GM21526 (cell line): ENCODE results near the gene PCIF1.
A peak's percentile ranks its signal among the peaks of the same experiment; 100 is the strongest.
"Not testable (repeated sequence)": the region's sequence is repeated elsewhere in the genome, so short reads cannot be mapped to it uniquely, and the experiment has no call there.

Source experiments
- ATAC-seq: cut with Tn5 transposase; IDR thresholded peaks from one replicate; pipeline ENCODE4 v1.9.1; 2021; ENCODE audit warnings: moderate library complexity; ENCODE audit not compliant: unreplicated experiment, low FRiP score

Gene PCIF1

GRCh38 chr20:45921337-45922189 lies 12.9 kb upstream of the PCIF1 start:
- no peak for ATAC-seq

DNA sequence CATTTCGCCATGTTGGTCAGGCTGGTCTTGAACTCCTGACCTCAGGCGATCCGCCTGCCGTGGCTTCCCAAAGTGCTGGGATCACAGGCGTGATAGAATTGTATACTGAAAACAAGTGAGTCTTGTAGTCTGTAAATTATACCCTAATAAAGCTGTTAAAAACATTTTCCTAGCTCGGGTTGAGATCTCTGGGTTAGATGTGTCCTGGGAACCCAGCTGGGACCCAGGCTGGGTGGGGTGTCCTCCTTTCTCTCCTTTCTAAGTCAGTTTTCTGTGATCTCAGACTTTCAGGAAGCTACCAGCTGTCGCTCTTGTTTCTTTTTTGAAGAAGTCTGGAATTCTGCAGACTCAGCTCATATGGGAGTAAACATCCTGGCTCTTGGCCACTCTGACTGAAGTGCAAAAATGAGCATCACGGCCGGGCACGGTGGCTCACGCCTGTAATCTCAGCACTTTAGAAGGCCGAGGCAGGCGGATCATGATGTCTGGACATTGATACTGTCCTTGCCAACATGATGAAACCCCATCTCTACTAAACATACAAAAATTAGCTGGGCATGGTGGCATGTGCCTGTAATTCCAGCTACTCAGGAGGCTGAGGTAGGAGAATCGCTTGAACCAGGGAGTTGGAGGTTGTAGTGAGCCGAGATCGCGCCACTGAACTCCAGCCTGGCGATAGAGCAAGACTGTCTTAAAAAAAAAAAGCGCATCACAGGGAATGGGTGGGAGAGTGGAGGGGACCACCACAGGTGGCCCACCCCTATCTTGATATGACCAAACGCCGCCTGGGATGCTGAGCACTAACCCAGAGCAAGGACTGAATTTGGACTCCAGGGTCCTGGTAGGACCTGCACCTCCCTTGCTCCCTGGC lies 9.9 kb upstream of the PCIF1 start:
- no peak for ATAC-seq

- no peak for ATAC-seq
Measured at GRCh38 chr20:45925821-45926506, 8.5 kb upstream of the PCIF1 start.

DNA sequence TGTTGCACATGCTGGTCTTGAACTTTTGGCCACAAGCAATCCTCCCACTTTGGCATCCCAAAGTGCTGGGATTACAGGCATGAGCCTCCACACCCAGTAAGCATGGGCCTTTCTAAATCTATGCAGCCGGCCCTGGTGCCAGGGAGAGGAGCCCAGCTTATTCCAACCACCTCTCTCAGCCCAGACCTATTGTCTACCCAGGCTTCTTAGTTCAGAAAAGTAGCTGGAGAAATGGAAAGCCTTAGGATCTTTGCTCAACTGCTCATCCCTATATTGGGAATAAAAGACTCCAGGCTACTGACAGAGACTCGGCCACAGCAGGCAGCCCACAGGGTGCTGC lies 7.8 kb upstream of the PCIF1 start:
- no peak for ATAC-seq

DNA sequence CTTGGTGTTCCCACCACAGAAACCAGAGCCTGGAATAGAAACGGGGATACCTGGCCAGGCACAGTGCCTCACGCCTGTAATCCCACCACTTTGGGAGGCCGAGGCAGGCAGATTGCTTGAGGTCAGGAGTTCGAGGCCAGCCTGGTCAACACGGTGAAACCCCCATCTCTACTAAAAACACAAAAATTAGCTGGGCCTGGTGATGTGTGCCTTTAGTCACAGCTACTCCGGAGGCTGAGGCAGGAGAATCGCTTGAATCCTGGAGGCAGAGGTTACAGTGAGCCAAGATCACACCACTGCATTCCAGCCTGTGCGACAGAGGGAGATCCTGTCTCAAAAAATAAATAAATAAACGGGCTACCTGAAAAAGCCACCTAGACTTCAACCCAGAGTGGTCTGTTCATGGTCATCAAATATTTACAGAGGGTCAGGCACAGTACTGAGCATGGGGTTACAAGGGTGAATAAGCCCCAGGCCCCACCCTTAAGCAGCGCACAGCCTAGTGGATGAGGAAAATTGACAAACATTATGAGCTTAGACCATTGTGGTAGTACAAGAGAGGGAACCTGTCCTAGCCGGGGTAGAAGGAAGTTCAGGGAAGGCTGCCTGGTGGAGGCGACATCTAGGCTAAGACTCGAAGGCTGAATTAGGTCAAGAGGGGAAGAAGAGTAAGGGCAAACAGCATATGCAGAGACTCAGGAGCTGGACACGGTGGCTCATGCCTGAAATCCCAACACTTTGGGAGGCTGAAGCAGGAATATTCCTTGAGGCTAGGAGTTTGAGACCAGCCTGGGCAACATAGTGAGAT lies 7.2 kb upstream of the PCIF1 start:
- no peak for ATAC-seq

DNA sequence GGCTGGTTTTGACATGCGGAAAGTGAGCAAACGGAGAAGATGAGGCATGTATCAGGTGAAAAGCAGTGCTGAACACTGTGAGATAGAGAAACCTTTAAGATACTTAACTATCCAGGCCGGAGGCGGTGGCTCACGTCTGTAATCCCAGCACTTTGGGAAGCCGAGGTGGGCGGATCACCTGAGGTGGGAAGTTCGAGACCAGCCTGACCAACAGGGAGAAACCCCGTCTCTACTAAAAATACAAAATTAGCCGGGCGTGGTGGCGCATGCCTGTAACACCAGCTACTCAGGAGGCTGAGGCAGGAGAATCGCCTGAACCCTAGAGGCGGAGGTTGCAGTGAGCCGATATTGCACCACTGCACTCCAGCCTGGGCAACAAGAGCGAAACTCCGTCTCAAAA lies 2.8 kb upstream of the PCIF1 start:
- not testable (repeated sequence) for ATAC-seq

DNA sequence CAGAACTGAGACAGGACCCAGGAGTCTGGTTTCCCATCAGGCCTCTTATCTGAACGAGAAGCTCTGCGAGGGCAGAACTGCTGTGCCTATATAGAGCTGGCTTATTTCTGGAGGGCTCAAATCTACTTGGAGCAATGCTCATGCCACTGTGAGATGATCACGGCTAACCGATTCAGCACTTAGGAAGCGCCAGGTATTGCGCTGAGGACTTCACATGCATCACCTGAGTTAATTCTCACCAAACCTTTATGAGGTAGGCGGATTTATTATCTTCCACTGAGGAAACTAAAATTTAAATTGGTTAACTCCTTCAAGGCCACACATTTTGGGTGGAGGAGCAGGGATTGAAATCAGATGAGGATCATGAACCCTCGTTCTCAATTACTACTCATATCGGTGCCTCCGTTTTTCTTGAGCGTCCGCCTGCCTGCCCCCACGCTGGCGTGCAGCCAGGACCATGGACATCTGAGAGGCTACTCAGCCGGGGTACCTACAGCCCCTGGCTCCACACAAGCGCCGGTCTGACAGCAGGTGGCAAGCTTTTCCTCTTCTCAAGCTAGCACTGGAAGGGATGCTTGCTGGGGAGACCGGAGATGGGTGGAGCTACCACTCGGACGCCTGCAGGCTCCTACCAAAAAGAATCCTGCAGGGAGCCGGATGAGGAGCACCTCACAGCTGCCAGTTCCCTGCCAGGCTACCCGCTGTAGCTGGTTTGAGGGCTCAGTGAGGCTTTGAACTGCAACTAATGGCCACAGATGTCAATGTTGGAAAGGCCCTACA lies 1.0 kb upstream of the PCIF1 start:
- ATAC-seq = no peak

DNA sequence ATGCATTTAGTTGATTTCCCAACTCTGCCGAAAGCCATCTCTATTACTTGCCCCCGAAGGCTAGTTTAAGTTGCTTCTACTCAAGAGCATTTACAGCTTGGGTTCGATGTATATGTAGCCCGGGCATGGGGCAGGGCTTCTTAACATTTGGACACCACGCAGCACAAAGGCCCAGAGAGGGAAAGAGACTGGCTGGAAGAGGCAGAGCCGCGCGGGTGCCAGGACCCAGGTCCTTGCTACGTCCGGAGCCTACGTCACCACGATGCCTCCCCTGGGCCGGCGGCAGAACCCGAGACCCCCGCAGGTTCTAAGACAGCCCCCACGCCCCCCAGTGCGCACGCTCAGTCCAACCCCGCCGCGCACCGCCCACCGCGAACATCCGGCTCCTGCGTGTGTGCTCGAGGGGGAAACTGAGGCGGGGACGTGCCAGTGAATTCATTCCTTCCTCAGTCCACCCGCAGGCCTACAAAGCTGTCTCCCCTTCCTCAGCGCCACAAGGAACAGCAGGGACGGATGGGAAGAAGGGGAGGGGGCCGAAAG lies 367 bp upstream of the PCIF1 start:
- peak; percentile 14 for ATAC-seq

DNA sequence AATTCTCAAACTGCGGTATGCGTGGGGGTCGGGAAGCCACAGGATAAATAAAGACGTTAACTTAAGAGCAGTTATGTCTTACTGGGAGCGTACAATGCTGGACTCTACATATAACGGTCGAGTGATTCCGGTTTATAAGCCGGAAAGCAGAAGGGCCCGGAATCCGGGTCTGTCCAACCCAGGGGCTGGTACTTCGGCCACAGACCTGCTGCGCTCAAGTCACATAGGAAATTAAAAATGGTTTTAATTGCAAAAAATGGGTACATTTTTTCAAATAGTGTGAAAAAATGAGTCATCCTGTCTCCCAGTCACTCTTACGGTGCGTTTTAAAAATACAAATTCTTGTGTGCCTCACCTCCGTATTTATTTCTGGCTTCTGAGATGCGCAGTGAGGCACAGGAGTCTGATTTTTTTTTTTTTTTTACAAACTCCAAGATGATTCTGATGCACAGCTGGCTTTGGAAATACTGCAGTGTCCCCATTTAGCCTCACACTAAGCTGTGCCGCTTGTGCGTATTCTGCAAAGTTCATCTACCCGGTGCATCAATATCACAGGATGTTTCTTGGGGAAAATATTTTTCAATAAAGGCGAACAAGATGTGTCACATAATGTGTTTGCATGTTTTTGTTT lies 1.0 kb downstream of the PCIF1 start:
- peak; percentile 13 for ATAC-seq

DNA sequence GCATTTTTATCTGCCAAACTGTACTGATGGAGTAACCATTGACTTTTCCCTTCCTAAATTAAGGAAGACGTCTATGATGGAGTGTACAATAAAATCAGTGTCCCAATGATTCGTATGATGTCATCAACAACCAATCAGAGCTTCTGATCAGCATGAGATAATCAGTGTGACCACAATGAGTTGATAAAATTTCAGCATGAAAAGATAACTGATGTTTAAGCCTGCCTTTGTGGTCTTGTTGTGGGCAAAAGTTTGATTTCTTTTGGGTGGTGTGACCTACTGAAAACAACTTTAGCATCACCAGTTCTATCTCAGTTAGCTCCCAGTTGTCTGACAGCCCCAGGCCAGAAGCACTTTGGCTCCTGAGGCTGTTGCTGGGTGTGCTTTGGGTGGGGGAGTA lies 3.3 kb downstream of the PCIF1 start:
- ATAC-seq = no peak

DNA sequence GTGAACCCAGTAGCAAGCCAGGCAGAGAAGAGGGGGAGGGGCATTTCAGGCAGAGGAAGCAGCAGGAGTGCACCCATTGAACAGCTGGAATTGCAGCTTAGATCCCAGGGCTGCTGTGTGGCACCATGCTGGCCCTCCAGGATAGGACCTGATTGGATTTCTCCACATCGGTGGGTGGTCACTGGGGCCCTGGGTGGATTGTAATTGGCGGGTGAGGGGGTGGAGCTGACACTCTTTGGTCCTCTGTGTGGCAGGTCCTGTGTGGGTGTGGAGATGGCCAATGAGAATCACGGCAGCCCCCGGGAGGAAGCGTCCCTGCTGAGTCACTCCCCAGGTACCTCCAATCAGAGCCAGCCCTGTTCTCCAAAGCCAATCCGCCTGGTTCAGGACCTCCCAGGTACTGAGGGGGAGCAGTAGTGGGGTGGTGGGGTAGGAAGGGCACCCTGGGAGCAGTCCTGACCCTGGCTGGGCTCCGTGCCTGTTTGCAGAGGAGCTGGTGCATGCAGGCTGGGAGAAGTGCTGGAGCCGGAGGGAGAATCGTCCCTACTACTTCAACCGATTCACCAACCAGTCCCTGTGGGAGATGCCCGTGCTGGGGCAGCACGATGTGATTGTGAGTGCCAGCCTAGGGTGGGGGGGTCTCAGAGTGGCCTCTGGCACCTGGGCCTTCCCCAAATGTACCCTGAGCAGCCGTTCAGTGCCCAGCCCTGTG lies 4.4 kb downstream of the PCIF1 start:
- ATAC-seq = no peak

DNA sequence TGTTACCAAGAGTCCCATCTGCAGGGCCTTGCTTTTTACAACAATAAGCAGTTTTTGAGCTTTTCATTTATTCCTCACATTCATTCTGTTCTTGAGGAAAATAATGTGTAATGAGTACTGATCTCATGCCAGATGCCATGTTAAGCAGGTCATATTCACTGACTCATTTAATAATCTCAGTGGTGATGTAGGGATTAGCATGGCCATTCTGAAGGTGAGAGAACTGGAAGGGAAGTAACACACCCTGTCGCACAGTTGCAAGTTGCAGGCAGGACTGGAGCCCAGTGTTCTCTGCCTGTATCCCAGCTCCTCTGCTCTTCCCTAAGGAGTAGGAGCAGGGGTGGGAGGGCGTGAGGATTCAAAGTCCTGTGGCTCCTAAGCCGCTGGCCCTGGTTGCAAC lies 5.6 kb downstream of the PCIF1 start:
- no peak for ATAC-seq

- no peak for ATAC-seq
Measured at GRCh38 chr20:45940469-45940868, 6.0 kb downstream of the PCIF1 start.

GRCh38 chr20:45943613-45944012 lies 9.1 kb downstream of the PCIF1 start:
- no peak for ATAC-seq

- ATAC-seq = no peak
Measured at GRCh38 chr20:45944151-45944964, 9.9 kb downstream of the PCIF1 start.

- no peak for ATAC-seq
Measured at GRCh38 chr20:45944965-45945677, 10.6 kb downstream of the PCIF1 start.

DNA sequence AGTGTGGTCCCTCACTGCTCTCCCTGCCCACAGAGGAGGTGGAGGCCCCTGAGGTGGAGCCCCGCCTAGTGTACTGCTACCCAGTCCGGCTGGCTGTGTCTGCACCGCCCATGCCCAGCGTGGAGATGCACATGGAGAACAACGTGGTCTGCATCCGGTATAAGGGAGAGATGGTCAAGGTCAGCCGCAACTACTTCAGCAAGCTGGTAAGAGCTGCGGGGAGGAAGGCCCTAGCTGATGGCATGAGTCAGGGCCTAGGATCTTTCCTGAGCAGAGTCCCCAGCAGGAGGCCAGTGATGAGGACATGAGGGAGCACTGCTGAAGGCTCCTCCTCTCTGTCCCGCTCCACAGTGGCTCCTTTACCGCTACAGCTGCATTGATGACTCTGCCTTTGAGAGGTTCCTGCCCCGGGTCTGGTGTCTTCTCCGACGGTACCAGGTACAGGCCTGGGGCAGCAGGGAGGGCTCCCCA lies 11.2 kb downstream of the PCIF1 start:
- ATAC-seq = no peak
